Measurements from ENCODE around the gene GABBR2. TPM values are rescaled to one million over a fixed set of nuclear protein-coding genes. Genes with fewer than 3 reads are reported as not detected.
"Not testable (repeated sequence)": the region's sequence is repeated elsewhere in the genome, so short reads cannot be mapped to it uniquely, and the experiment has no call there.

The GABBR2 gene
- total RNA-seq, 6 experiments from 2014 or later, result not detected

DNA sequence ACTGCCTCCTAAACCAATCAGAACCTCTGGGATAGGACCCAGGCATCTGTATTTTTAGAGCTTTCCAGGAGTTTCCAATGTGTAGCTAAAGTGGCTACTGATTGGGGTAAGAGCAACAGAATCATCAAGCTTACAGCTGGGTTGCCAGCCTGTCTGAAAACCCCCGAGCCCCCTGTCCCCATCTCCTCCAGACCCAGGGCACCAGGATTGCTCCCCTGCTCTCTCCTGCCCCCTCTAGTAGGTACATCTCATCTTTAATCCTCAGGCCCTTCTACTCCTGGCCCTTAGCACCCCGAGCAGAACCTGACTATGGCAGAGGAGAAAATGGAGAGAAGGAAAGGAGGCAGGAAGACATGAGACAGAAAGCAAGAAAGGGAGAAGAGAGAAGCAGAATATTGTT, 204.9 kb downstream of the GABBR2 start:
- 71% methylated on average over 2 of the region's 2 CpGs for WGBS (ENCODE audit: insufficient coverage, low coverage, low lambda C conversion rate, missing lambda C conversion rate)
- TF ChIP-seq POLR2A (IDR thresholded peaks at IDR 0.05) (no peak), CTCF (IDR thresholded peaks at IDR 0.05) (no peak)
- no peak overlapping the region for H3K4me3 ChIP-seq
- no peak overlapping the region for H3K27ac ChIP-seq
- H3K9me3 ChIP-seq, result no peaks in the 10 kb centered on the region
- no peaks in the 10 kb centered on the region for H3K27me3 ChIP-seq
- ATAC-seq (no peak), DNase-seq (no peak)
- no peaks in the 10 kb centered on the region for H3K4me1 ChIP-seq
- intact Hi-C loops (cut with DNase I), result no loop called here
- H3K36me3 ChIP-seq, result no peaks in the 10 kb centered on the region

GRCh38 chr9:98502976-98503325, 205.8 kb downstream of the GABBR2 start:
- DNase-seq, result no peak
- TF ChIP-seq CTCF (IDR thresholded peaks at IDR 0.05) (no peak), POLR2A (IDR thresholded peaks at IDR 0.05) (no peak)
- peak in 1 of 4 donors; percentile 37 for ATAC-seq
- Histone ChIP-seq H3K4me1 (no peaks in the 10 kb centered on the region), H3K9me3 (no peaks in the 10 kb centered on the region), H3K27ac (no peak overlapping the region), H3K36me3 (no peaks in the 10 kb centered on the region), H3K4me3 (no peak overlapping the region), H3K27me3 (no peaks in the 10 kb centered on the region)
- intact Hi-C loops (cut with DNase I), result no loop called here
- 82% methylated on average over 5 of the region's 5 CpGs for WGBS (ENCODE audit: insufficient coverage, low coverage, low lambda C conversion rate, missing lambda C conversion rate)

DNA sequence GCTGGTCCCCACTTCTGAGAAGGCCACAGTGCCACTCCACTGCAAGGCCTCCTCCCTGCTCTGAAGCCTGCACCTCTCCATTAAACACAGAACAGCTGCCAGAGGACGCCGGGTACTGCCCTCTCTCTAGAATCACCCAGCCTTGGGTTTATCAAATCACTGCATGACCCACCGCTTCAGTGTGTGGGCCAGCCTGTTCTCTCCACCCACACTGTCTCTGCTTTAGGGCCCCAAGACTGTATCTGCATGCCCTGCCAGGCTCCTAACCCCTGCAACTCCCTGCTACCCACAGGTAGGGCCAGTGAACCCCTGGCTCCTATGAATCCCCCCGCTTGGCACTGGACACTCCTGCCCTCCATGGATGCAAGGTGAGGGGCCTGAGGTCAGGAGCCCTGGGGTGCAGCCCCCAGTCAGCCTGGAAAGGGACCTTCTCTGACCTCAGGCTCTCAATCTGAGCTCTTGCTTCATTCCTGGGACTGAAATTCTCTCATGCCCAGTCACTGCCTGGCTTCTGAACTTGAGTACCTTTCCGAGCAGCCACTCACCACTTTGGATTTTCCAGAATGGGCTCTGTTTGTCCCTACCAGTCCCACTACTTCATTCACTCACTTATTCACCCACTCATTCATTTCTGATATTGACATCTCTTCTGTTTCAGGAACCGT, 206.3 kb downstream of the GABBR2 start:
- Histone ChIP-seq H3K4me1 (no peaks in the 10 kb centered on the region), H3K4me3 (no peak overlapping the region), H3K9me3 (no peaks in the 10 kb centered on the region), H3K27ac (no peak overlapping the region), H3K36me3 (no peaks in the 10 kb centered on the region), H3K27me3 (no peaks in the 10 kb centered on the region)
- ATAC-seq (no peak), DNase-seq (no peak)
- WGBS (ENCODE audit: insufficient coverage, low coverage, low lambda C conversion rate, missing lambda C conversion rate), result 60% methylated on average over 4 of the region's 6 CpGs
- intact Hi-C loops (cut with DNase I), result no loop called here
- TF ChIP-seq CTCF (IDR thresholded peaks at IDR 0.05) (no peak), POLR2A (IDR thresholded peaks at IDR 0.05) (no peak)

DNA sequence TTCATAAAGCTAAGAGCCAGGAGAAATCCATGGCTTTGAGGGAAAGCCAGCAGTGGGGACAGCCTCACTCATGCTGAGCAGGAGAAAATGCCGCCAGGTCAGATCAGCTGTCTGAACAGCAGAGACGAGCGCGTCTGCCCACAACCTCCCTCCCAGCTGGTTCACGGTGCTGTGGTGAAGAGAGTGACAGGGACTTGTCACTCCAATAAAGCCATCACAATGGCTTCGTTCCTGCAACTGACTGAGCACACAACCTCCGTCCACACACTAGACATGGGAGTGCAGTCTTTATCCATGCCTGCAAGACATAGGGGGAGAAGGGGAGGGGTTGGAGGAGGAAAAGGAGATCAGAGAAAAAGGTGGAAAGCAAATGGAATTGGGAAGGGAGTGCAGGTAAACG, 206.9 kb downstream of the GABBR2 start:
- Histone ChIP-seq H3K4me1 (no peaks in the 10 kb centered on the region), H3K36me3 (no peaks in the 10 kb centered on the region), H3K9me3 (no peaks in the 10 kb centered on the region), H3K27me3 (no peaks in the 10 kb centered on the region), H3K4me3 (no peak overlapping the region), H3K27ac (no peak overlapping the region)
- DNase-seq, result no peak
- no peak for ATAC-seq
- intact Hi-C loops (cut with DNase I), result no loop called here
- TF ChIP-seq POLR2A (IDR thresholded peaks at IDR 0.05) (no peak), CTCF (IDR thresholded peaks at IDR 0.05) (no peak)
- WGBS (ENCODE audit: insufficient coverage, low coverage, low lambda C conversion rate, missing lambda C conversion rate), result 70% methylated on average over 6 of the region's 8 CpGs

- 67% methylated on average over 7 of the region's 8 CpGs for WGBS (ENCODE audit: insufficient coverage, low coverage, low lambda C conversion rate, missing lambda C conversion rate)
- intact Hi-C loops (cut with DNase I), result not testable (repeated sequence)
These were observed 207.5 kb downstream of the GABBR2 start for GRCh38 chr9:98501259-98501658.

More at GRCh38 chr9:98501259-98501658, 207.5 kb downstream of the GABBR2 start:
- not testable (repeated sequence) for DNase-seq, H3K27me3 ChIP-seq, H3K27ac ChIP-seq, H3K4me3 ChIP-seq, H3K4me1 ChIP-seq, H3K9me3 ChIP-seq, H3K36me3 ChIP-seq, ATAC-seq

Data from right lobe of liver (tissue), 6 donors.